Measurements from ENCODE around the gene LINC00237. TPM values are rescaled to one million over a fixed set of nuclear protein-coding genes. Genes with fewer than 3 reads are reported as not detected.

LINC00237 gene
- total RNA-seq, 1 donor from 2014 or later: not detected

DNA sequence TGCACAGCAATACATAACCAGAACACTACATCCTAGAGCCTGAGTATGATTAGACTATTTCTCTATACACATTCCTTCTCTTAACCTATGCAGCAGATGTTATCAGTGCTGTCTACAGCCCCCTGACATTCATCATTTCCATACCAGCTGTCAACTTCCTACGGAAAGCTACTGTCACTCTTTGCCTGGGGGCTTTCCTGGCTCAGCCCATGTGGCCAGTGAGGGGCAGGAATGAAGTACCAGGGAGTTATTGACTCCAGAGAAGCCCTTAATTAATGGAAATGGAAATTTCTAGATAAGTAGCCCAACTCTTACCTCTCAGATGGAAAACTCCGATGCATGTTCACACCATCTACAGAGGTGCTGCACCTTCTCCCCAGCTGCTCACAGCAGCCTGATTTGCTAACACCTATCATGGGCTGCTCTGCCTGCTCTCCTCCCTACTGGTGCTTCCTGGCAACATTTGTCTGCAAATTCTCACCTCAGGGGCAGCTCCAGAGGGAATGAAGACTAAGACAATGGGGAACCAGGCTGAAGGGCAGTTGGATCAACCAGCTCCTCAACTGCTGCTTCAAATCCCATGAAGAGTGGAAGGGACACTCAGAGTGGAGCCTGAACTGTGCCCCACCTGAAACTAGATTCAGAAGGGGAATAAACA lies 59.6 kb downstream of the LINC00237 start:
- ATAC-seq: no peak

Other genes with a start within 250 kb of the LINC00237 start
- 17.7 TPM for gene KIZ, start 19.7 kb upstream of the LINC00237 start, total RNA-seq
- gene XRN2, start 197.0 kb upstream of the LINC00237 start, total RNA-seq: 31.4 TPM